Keratinocyte (primary cell): ENCODE measurements around the gene G3BP2. TPM values are rescaled to one million over a fixed set of nuclear protein-coding genes. Genes with fewer than 3 reads are reported as not detected.

Experiments used
- DNase-seq: peaks from one replicate; pipeline ENCODE4 v3.0.0-alpha.2; 2011; ENCODE audit warnings: low read depth, missing footprints, low spot score
- FAIRE-seq: peaks from 2 replicates; lab custom pipeline; 2011; peaks lifted over from hg19 to GRCh38; lab: Jason Lieb, UNC
- H2AFZ ChIP-seq: 2 replicates; pipeline ENCODE4 v1.6.0; 2012; ENCODE audit warnings: low read length, control low read depth, inconsistent platforms; ENCODE audit not compliant: control insufficient read depth
- H3K27ac ChIP-seq: 2 replicates; pipeline ENCODE4 v1.5.1; 2011; ENCODE audit warnings: low read length; ENCODE audit not compliant: control insufficient read depth, insufficient read depth
- H3K27me3 ChIP-seq: 3 replicates; pipeline ENCODE4 v1.6.0; 2011; ENCODE audit warnings: low read length; ENCODE audit not compliant: control insufficient read depth, insufficient read depth; ENCODE audit errors: extremely low read depth
- H3K36me3 ChIP-seq, 2 experiments: 2 replicates in 1 of 2; 3 replicates in 1 of 2; pipeline ENCODE4 v1.5.1; 2011; ENCODE audit warnings: low read length in 2 of 2, mild to moderate bottlenecking in 1 of 2; ENCODE audit not compliant: control insufficient read depth in 2 of 2, insufficient read depth in 2 of 2; ENCODE audit errors: extremely low read depth in 1 of 2
- H3K4me1 ChIP-seq: 3 replicates; pipeline ENCODE4 v1.5.1; 2011; ENCODE audit warnings: low read length; ENCODE audit not compliant: control insufficient read depth, insufficient read depth; ENCODE audit errors: extremely low read depth
- H3K4me2 ChIP-seq: 3 replicates; pipeline ENCODE4 v1.6.0; 2011; ENCODE audit warnings: low read depth, low read length; ENCODE audit not compliant: control insufficient read depth, insufficient read depth; ENCODE audit errors: extremely low read depth
- H3K4me3 ChIP-seq, 3 experiments: fragments of 200-600 bp in 1 of 3; sonication (generic) in 1 of 3; 2 replicates in 2 of 3; 3 replicates in 1 of 3; pipeline ENCODE4 v1.5.1; 2011 to 2016; ENCODE audit warnings: low read length in 3 of 3, mild to moderate bottlenecking in 3 of 3, control low read depth in 2 of 3, inconsistent platforms in 1 of 3, low read depth in 1 of 3, mixed read lengths in 1 of 3, mixed run types in 1 of 3, moderate library complexity in 1 of 3; ENCODE audit not compliant: control insufficient read depth in 2 of 3, insufficient read depth in 2 of 3; ENCODE audit errors: extremely low read depth in 1 of 3
- H3K79me2 ChIP-seq: 2 replicates; pipeline ENCODE4 v1.6.0; 2012; ENCODE audit warnings: low read length; ENCODE audit not compliant: control insufficient read depth, insufficient read depth
- H3K9ac ChIP-seq: 3 replicates; pipeline ENCODE4 v1.6.0; 2011; ENCODE audit warnings: low read length; ENCODE audit not compliant: control insufficient read depth, insufficient read depth; ENCODE audit errors: extremely low read depth
- H3K9me1 ChIP-seq: 3 replicates; pipeline ENCODE4 v1.6.0; 2011; ENCODE audit warnings: low read length; ENCODE audit not compliant: control insufficient read depth, insufficient read depth; ENCODE audit errors: extremely low read depth
- H3K9me3 ChIP-seq: 2 replicates; pipeline ENCODE4 v1.5.1; 2012; ENCODE audit warnings: low read depth, low read length; ENCODE audit not compliant: control insufficient read depth
- H4K20me1 ChIP-seq: 3 replicates; pipeline ENCODE4 v1.6.0; 2011; ENCODE audit warnings: low read length; ENCODE audit not compliant: control insufficient read depth, insufficient read depth; ENCODE audit errors: extremely low read depth
- CTCF ChIP-seq, 3 experiments: IDR thresholded peaks in 1 of 3; conservative IDR thresholded peaks in 1 of 3; optimal IDR thresholded peaks in 1 of 3; 2 replicates in 2 of 3; 3 replicates in 1 of 3; pipeline versions ENCODE3 to v1.5.1; 2011; ENCODE audit warnings: low read length in 3 of 3, mild to moderate bottlenecking in 3 of 3, moderate library complexity in 2 of 3, control low read depth in 1 of 3, inconsistent platforms in 1 of 3; ENCODE audit not compliant: insufficient read depth in 2 of 3; ENCODE audit errors: extremely low read depth in 1 of 3
- EZH2 ChIP-seq: IDR thresholded peaks from one replicate; pipeline ENCODE4 v1.6.1; 2012; ENCODE audit warnings: inconsistent platforms, mild to moderate bottlenecking, low read length, moderate library complexity
- dilution Hi-C: fragments of 300-500 bp; cut with MboI; formaldehyde crosslinking; loops from one replicate; pipeline ENCODE4 v1.7.0; 2020; ENCODE audit warnings: low sequenced_read_pairs; ENCODE audit not compliant: extremely low pct_ligation_motif_present
- polyA plus RNA-seq, 5 experiments: library from polyadenylated mRNA; depleted of rRNA in 3 of 5; stranded (reverse) in 3 of 5; stranded (forward) in 1 of 5; unstranded in 1 of 5; fragments of >200 nt; gene quantifications; 1 replicate in 1 of 5; 2 replicates in 3 of 5; 3 replicates in 1 of 5; pipeline versions ENCODE4 v1.2.1 to v1.2.3, GENCODE V29; 2011 to 2012; ENCODE audit warnings: missing spikeins in 2 of 5, low read depth in 1 of 5, low replicate concordance in 1 of 5

Gene G3BP2
- polyA plus RNA-seq, 1 donor (not counting 4 experiments of a cell fraction or from before 2014, with no cell fraction given): 137 TPM

DNA sequence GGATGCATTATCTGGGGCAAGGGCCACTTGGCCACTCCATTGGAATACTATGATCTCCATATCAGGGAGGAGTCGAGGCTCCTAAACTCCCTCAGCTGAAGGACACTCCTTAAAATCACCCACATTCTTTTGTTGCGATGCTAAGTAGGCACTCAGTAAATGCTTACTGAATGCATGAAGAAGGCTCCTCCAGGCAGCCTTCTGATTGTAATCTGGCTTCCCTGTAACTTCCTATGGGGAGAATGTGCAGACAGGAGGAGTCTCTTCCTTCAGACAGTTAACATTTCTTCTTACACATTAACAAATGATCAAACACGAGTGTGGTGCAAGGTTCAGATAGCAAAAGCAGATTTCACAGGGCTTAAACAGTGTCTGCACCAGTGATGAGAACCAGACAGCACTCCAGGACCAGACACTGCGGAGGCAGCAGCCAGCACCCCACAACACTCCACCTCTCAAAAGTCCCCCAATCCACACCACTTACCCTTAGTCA, 29.8 kb upstream of the G3BP2 start:
- Histone ChIP-seq H3K36me3 (no peaks in the 10 kb centered on the region), H3K9me3 (no peaks in the 10 kb centered on the region), H4K20me1 (no peaks in the 10 kb centered on the region), H3K9me1 (no peaks in the 10 kb centered on the region), H3K27ac (no peak overlapping the region), H3K9ac (no peak overlapping the region), H3K4me3 (no peak overlapping the region), H3K4me1 (no peaks in the 10 kb centered on the region), H3K27me3 (no peaks in the 10 kb centered on the region), H3K79me2 (no peaks in the 10 kb centered on the region), H3K4me2 (no peak overlapping the region), H2AFZ (no peak overlapping the region)
- DNase-seq: no peak
- TF ChIP-seq CTCF (optimal IDR thresholded peaks at IDR 0.05 in 1 of 3, IDR thresholded peaks at IDR 0.05 in 1 of 3, conservative IDR thresholded peaks at IDR 0.05 in 1 of 3; ENCODE audit: extremely low read depth in 1 of 3, insufficient read depth in 2 of 3, low read length in 3 of 3) (no peak), EZH2 (no peak)
- dilution Hi-C loops: no loop called here
- no peak for FAIRE-seq

GRCh38 chr4:75699299-75699698, 26.1 kb upstream of the G3BP2 start:
- TF ChIP-seq CTCF (optimal IDR thresholded peaks at IDR 0.05 in 1 of 3, IDR thresholded peaks at IDR 0.05 in 1 of 3, conservative IDR thresholded peaks at IDR 0.05 in 1 of 3; ENCODE audit: extremely low read depth in 1 of 3, insufficient read depth in 2 of 3, low read length in 3 of 3): no peak
- TF ChIP-seq EZH2: no peak
- Histone ChIP-seq H3K4me1 (no peaks in the 10 kb centered on the region), H2AFZ (no peak overlapping the region), H3K9me1 (no peaks in the 10 kb centered on the region), H3K79me2 (no peaks in the 10 kb centered on the region), H3K27ac (no peak overlapping the region), H3K4me3 (no peak overlapping the region), H4K20me1 (no peaks in the 10 kb centered on the region), H3K9ac (no peak overlapping the region), H3K27me3 (no peaks in the 10 kb centered on the region), H3K9me3 (no peaks in the 10 kb centered on the region), H3K36me3 (no peaks in the 10 kb centered on the region), H3K4me2 (no peak overlapping the region)
- DNase-seq (no peak), FAIRE-seq (no peak)
- dilution Hi-C loops: no loop called here
